NCI-H2081 (cell line): Measurements from ENCODE around the gene TRIM72.
"Not testable (repeated sequence)": the region's sequence is repeated elsewhere in the genome, so short reads cannot be mapped to it uniquely, and the experiment has no call there.

Experiments
- DNase-seq, 2 experiments: peaks; one replicate each; lab custom pipeline; 2025; lab: John Stamatoyannopoulos, UW

The TRIM72 gene

GRCh38 chr16:31215287-31216162 lies 1.6 kb downstream of the TRIM72 start:
- no peak for DNase-seq

DNA sequence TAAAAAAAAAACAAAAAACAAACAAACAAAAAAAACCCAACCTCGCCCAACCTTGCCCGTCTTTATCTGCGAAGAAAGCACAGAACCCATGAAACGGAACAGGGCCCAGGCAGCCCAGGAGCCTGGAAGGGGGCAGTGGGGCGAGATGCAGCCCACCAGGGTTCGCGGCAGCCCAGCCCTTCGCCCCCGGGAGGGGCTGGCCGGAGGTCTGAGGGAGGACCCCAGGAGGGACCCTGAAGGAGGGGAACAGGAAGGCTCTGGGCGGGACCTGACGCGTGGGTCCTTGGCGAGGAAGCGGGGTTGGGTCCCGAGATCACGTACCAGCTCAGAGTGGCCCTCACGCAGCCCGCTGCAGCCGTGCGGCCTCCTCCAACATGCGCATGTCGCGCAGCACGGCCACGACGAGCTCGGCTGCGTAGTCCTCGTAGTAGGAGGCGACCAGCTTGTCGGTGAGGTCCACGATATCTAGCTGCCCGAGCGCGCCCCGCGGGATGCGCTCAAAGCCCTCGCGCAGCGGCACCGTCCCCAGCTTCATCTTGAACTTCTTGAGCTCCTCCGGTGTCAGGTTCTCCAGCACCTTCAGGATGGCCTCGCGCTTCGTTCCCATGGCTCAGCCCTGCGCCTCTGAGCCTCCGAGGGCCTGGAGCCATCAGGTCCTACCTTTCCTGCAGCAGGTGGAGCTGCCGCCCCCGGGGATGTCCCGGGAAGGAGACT lies 2.7 kb downstream of the TRIM72 start, which contains the start of gene PYDC1:
PYDC1 (minus strand) TSS at position 714 of the 714 bp plus-strand sequence; CDS start at position 607, 107 bp downstream.
- no peak for DNase-seq

- DNase-seq: no peak
These were observed 3.2 kb downstream of the TRIM72 start for GRCh38 chr16:31217136-31217530.

DNA sequence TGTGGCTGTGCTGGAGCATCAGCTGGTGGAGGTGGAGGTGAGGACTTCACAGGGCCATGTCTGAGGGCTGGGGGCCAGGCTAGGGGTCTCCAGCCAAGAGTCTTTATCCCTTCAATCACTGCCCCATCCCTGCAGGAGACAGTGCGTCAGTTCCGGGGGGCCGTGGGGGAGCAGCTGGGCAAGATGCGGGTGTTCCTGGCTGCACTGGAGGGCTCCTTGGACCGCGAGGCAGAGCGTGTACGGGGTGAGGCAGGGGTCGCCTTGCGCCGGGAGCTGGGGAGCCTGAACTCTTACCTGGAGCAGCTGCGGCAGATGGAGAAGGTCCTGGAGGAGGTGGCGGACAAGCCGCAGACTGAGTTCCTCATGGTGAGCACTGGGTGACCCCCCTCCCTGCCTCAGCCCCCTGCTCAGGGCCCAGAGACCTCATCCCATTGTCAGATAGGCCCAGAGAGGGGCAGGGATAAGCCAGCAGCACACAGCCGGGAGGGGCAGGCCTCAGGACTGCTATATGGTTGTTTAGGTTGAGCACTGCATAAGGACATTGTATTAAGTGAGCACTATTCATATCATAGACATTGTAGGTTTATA lies 5.3 kb downstream of the TRIM72 start:
- no peak for DNase-seq

GRCh38 chr16:31221357-31222160 lies 7.6 kb downstream of the TRIM72 start:
- DNase-seq: no peak

DNA sequence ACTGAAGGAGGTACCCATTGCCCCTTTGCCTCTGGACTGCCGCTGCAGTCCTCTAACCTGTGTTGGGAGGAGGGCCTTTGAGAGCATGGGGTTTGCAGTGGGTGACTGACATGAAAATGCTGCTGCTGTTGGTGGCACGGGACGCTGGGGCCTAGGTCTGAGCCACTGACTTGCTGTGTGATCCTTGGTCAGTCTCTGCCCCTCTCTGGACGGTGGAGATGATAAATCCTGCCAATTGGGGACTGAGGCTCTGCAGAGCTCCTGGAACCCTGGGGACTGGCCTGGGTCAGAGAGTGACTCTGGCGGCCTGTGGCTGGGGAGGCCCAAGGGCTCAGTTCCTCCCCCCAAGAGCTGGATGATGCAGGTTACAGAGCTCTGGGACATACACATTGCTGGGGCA lies 9.1 kb downstream of the TRIM72 start:
- DNase-seq: no peak

GRCh38 chr16:31224092-31224955 lies 10.4 kb downstream of the TRIM72 start:
- DNase-seq: no peak

- DNase-seq: no peak
These were observed 11.3 kb downstream of the TRIM72 start for GRCh38 chr16:31225193-31225592.

DNA sequence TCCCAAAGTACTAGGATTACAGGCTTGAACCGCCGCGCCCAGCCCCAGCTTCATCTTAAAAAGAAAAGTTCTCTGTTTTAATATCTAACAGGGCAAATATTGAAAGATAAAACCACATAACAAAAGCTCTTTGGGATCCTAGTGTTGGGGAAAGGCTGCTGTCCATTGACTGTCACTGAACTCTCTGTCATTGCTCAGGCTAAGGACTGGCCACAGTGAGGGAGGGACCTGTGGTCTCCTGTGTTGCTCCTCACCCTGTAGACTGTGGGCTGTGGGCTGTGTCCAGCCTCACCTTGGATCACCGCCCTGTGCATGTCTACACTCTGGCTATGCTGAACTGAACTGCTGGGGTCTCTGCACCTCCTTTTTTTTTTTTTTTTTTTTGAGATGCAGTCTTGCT lies 14.3 kb downstream of the TRIM72 start:
- DNase-seq: no peak

DNA sequence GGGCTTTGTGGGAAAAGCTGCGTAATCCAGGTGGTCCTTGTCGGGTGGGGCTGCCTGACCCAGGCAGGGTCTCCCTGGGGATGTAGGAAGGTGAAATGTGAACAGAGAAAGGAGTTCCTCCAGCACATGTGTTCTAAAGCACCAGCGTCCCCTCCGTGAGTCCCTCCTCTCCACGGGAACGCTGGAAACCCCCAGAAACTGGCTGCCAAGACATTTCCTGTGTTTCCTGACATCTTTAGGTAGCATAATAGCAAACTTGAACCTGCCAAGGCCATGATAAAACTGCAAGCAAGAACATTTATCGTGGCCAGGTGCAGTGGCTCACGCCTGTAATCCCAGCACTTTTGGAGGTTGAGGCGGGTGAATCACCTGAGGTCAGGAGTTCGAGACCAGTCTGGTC lies 15.6 kb downstream of the TRIM72 start:
- no peak for DNase-seq

DNA sequence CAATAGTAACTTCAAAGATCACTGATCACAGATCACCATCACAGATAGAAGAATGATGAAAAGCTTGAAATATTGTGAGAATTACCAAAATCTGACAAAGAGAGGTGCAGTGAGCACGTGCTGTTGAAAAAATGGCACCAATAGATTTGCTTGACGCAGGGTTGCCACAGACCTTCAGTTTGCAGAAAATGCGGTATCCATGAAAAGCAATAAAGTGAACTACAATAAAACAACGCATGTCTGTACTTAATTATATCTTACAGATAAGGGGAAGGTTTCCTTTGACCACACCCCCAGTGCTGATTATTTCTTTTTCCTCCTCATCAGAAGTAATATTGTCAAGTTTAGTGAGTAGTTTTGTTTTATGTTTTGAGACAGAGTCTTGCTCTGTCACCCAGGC lies 24.1 kb downstream of the TRIM72 start:
- DNase-seq: no peak

- DNase-seq: no peak
These were observed 28.3 kb downstream of the TRIM72 start for GRCh38 chr16:31242206-31242605.

DNA sequence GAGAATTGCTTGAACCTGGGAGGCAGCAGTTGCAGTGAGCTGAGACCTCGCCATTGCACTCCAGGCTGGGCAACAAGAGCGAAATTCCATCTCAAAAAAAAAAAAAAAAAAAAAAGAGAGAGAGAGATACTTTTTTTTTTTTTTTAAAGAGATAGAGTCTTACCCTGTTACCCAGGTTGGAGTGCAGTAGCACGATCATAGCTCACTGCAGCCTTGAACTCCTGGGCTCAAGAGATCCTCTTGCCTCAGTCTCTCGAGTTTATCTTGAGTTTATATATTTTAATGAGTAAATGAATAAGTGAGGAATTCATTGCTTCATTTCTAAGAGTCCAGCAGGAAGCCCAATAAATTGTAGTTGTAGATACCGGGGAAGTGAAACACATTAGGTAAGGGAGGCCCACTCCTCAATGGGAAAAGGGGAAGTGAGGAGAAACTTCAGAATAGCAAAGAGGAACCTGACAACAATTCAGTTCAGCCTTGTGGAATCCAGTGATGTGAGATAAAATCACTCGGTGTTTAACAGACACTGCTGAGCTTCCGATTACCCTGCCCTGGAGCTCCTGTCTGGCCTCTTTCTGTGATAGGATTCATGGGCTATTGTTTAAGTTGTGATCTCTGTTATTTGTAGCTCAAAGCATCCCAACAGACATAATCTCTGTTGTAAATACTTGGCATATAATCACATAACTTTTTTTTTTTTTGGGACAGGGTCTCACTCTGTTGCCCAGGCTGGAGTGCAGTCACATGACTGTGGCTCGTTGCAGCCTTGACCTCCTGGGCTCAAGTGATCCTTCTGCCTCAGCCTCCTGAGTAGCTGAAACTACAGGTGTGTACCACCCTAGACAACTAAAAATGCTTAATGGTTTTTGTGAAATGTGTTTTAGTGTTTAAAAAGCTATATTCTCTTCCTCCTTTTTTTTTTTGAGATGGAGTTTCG lies 30.1 kb downstream of the TRIM72 start:
- DNase-seq: no peak

- DNase-seq: not testable (repeated sequence)
These were observed 31.7 kb downstream of the TRIM72 start for GRCh38 chr16:31245598-31245997.

DNA sequence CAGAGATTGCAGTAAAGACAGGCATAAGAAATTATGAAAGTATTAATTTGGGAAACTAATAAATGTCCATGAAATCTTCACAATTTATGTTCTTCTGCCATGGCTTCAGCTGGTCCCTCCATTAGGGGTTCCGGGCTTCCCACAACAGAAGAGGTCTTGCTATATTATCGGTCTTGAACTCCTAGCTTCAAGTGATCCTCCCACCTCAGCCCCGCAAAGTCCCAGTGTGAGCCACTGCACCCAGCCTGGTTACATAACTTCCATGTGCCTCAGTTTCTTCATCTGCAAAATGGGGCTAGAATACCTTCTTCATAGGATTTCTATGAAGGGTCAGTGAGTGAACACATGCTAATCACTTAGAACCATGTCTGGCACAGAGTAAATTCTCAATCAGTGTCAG lies 32.4 kb downstream of the TRIM72 start:
- DNase-seq: no peak

GRCh38 chr16:31248344-31248743 lies 34.4 kb downstream of the TRIM72 start:
- DNase-seq: no peak

DNA sequence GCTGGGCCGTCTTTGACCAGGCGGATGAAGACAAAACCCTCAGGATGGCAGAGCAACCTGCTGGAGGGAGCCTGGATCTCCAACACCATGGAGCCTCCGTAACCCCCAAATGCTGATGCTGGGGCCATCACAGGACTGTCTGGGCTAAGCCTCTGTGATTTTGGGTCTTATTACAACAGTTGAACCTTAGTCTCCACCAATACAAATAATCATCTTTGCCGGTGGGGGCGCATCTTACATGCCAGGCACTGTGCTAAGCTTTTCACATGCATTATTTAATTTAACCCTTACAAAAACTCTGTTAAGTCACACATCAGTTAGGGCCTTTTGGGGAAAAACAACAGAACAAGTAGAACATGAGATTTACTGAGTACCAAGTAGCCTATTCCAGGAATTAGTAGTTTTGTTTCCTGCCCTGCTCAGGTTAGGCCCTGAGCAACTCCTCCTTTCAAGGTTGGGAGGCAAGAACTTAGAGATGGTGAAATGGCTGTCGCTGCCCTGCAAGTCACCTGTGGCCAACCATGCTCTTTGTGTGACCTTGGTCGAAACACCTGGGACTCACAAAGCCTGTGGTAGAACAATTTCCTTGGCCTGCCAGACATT lies 37.0 kb downstream of the TRIM72 start:
- no peak for DNase-seq

- no peak for DNase-seq
These were observed 37.5 kb downstream of the TRIM72 start for GRCh38 chr16:31251435-31251834.

DNA sequence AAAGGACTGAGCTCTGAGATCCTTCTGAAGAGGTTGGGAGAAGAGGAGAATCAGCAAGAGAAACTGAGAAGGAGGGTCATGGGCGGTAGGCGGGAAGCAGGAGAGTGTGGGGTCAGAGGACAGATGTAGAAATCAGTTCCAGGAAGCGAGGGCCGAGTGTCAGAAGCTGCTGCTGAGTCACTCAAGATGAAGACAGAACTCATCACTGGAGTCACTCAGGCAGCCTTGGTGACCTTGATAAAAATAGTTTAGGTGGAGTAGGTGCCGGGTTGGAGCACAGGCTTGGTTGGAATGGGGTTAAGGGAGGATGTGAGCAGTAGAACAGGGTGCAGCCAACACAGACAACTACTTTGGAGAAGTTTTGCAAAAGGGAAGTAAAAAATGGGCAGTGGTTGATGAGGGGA lies 39.7 kb downstream of the TRIM72 start:
- no peak for DNase-seq
